ENCODE data around the gene MTFP1. TPM values are rescaled to one million over a fixed set of nuclear protein-coding genes. Genes with fewer than 3 reads are reported as not detected.

The MTFP1 gene
- total and polyA plus RNA-seq, 9 of the 15 experiments (the other 6 are each of a cell fraction or from before 2014, with no cell fraction given), result 10.7 to 52.0 (median 30.1) TPM

DNA sequence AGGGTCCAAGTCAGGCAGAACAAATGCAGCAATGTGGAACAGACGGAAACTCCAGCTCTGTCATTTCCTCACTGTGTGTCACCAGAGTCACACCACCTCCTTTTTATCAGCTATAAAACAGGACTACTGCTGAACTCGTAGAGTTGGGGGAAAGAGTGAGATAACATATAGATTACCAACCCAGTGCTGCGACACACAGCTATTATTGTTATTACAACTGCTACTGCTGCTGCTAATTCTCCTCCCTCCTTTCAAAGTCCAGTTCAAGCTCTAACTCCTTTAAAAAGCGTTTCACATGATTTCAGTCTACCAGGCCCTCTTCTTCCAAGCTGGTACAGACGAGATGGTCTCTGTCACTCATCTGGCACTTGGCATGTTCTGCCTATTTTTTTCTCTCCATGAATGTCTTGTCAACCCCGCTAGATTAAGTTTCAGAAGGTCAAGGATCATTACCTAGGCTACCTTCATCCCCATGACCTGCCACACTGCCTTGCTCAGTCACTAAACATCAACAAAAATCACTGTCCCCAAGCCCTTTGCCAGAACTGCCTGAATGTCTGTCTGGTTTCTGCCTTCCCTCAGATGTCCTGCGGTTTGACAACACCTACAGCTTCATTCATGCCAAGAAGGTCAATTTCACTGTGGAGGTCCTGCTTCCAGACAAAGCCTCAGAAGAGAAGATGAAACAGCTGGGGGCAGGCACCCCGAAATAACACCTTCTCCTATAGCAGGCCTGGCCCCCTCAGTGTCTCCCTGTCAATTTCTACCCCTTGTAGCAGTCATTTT is 3.7 kb upstream of the MTFP1 start (continued):
- no peak for TF ChIP-seq ZNF253 (CRISPR knock-in tag; conservative IDR thresholded peaks at IDR 0.05)
- TF ChIP-seq, protein P1, sequence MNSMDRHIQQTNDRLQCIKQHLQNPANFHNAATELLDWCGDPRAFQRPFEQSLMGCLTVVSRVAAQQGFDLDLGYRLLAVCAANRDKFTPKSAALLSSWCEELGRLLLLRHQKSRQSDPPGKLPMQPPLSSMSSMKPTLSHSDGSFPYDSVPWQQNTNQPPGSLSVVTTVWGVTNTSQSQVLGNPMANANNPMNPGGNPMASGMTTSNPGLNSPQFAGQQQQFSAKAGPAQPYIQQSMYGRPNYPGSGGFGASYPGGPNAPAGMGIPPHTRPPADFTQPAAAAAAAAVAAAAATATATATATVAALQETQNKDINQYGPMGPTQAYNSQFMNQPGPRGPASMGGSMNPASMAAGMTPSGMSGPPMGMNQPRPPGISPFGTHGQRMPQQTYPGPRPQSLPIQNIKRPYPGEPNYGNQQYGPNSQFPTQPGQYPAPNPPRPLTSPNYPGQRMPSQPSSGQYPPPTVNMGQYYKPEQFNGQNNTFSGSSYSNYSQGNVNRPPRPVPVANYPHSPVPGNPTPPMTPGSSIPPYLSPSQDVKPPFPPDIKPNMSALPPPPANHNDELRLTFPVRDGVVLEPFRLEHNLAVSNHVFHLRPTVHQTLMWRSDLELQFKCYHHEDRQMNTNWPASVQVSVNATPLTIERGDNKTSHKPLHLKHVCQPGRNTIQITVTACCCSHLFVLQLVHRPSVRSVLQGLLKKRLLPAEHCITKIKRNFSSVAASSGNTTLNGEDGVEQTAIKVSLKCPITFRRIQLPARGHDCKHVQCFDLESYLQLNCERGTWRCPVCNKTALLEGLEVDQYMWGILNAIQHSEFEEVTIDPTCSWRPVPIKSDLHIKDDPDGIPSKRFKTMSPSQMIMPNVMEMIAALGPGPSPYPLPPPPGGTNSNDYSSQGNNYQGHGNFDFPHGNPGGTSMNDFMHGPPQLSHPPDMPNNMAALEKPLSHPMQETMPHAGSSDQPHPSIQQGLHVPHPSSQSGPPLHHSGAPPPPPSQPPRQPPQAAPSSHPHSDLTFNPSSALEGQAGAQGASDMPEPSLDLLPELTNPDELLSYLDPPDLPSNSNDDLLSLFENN (IDR thresholded peaks at IDR 0.05; ENCODE audit: low read depth in 2 of 2, low read length in 2 of 2), result 0 out of 4 replicates have a peak, but pooled peaks of 1 of the 2 experiments have one; percentile 20
- no peak for TF ChIP-seq FOXJ2 (tag; IDR thresholded peaks at IDR 0.05)
- TF ChIP-seq MYNN (IDR thresholded peaks at IDR 0.05), result 0 out of 2 replicates have a peak, but pooled peaks have one; percentile 32
- TF ChIP-seq MYNN (CRISPR knock-in tag; IDR thresholded peaks at IDR 0.05), result no peak
- no peak for TF ChIP-seq SLC30A9 (CRISPR knock-in tag; IDR thresholded peaks at IDR 0.05)
- peak; percentile 91 for TF ChIP-seq ARID1B (IDR thresholded peaks at IDR 0.05)
- no peak for TF ChIP-seq ESRRA (IDR thresholded peaks at IDR 0.05; ENCODE audit: borderline replicate concordance, low read depth)
- peak; percentile 74; the same call in 1 of the 2 replicates for TF ChIP-seq POLR2AphosphoS5 (IDR thresholded peaks at IDR 0.05; ENCODE audit: control insufficient read depth, insufficient read depth, low read depth, low read length)
- peak; percentile 28; the same call in 1 of the 2 replicates for TF ChIP-seq SPI1 (IDR thresholded peaks at IDR 0.05; ENCODE audit: borderline replicate concordance, low read depth, low read length)
- TF ChIP-seq MYBL2 (IDR thresholded peaks at IDR 0.05; ENCODE audit: low read depth), result no peak
- no peak for TF ChIP-seq MYBL2 (CRISPR knock-in tag; IDR thresholded peaks at IDR 0.05; ENCODE audit: borderline replicate concordance)
- peak; percentile 69 for TF ChIP-seq JUND (IDR thresholded peaks at IDR 0.05; ENCODE audit: borderline replicate concordance, low read depth, low read length)
- TF ChIP-seq JUND (tag; IDR thresholded peaks at IDR 0.05; ENCODE audit: borderline replicate concordance, low read depth, low read length), result no peak; the same call in 2 of the 3 replicates
